Gastroesophageal sphincter (tissue), 3 donors: ENCODE data around the gene ENTPD3.

ENCODE experiments used
- CTCF ChIP-seq, 4 experiments: fragments of 200-600 bp in 2 of 4; fragments of 450-650 bp in 2 of 4; sonication (generic) in 1 of 4; IDR thresholded peaks; one replicate each; pipeline ENCODE4 v1.5.1; 2017 to 2019; ENCODE audit warnings: antibody characterized with exemption in 4 of 4, mild to moderate bottlenecking in 2 of 4, moderate library complexity in 2 of 4
- EP300 ChIP-seq: sonication (generic); formaldehyde crosslinking; IDR thresholded peaks from one replicate; pipeline ENCODE4 v1.6.1; 2017; ENCODE audit warnings: antibody characterized with exemption, mild to moderate bottlenecking
- POLR2A ChIP-seq, 2 donors: fragments of 450-650 bp; IDR thresholded peaks; one replicate each; pipeline ENCODE4 v1.6.1; 2017; ENCODE audit warnings: antibody characterized with exemption in 2 of 2, mild to moderate bottlenecking in 2 of 2, moderate library complexity in 1 of 2

GRCh38 chr3:40464339-40465110 lies 77.5 kb downstream of the ENTPD3 start:
- TF ChIP-seq CTCF (IDR thresholded peaks at IDR 0.05) (no peak), POLR2A (IDR thresholded peaks at IDR 0.05) (no peak), EP300 (no peak)
